ENCODE results near the gene RNMT. TPM values are rescaled to one million over a fixed set of nuclear protein-coding genes. Genes with fewer than 3 reads are reported as not detected.

RNMT gene
- total RNA-seq, 1 experiment from 2014 or later, result 58.0 TPM

DNA sequence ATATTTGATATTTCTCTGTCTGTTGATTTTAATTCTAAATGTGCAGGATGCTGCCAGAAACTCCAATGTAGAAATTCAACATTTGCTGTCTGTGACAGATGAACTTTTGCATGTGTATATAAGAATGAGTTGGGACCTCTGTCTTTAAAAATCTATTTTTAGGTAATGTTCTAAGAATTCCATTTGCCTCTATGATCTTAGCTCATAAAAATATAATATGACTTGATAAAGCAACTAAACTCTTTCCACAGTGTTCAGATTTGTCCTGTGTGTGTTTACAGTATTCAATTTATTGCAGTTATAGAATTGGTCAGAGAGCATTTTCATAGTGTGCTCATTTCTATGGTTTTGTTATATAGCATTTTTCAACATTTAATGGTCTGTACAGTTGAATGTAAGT, 33.6 kb downstream of the RNMT start:
- H3K9ac ChIP-seq (ENCODE audit: low read length), result no peak overlapping the region
- H2AFZ ChIP-seq (ENCODE audit: low read depth, low read length, poor library complexity, severe bottlenecking), result no peak overlapping the region
- POLR2A ChIA-PET, result no interaction called here
- intact Hi-C loops (cut with micrococcal nuclease), result no loop called here
- H3K9me2 ChIP-seq (ENCODE audit: insufficient read depth), result no peaks in the 10 kb centered on the region
- TF ChIP-seq, protein P1, sequence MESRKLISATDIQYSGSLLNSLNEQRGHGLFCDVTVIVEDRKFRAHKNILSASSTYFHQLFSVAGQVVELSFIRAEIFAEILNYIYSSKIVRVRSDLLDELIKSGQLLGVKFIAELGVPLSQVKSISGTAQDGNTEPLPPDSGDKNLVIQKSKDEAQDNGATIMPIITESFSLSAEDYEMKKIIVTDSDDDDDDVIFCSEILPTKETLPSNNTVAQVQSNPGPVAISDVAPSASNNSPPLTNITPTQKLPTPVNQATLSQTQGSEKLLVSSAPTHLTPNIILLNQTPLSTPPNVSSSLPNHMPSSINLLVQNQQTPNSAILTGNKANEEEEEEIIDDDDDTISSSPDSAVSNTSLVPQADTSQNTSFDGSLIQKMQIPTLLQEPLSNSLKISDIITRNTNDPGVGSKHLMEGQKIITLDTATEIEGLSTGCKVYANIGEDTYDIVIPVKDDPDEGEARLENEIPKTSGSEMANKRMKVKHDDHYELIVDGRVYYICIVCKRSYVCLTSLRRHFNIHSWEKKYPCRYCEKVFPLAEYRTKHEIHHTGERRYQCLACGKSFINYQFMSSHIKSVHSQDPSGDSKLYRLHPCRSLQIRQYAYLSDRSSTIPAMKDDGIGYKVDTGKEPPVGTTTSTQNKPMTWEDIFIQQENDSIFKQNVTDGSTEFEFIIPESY (IDR thresholded peaks at IDR 0.05; ENCODE audit: extremely low read depth, insufficient replicate concordance, low read length), result no peak
- no peaks in the 10 kb centered on the region for H4K20me1 ChIP-seq (ENCODE audit: insufficient read depth)
- no peak overlapping the region for H3K4me3 ChIP-seq (replicated peaks in 1 of 2; ENCODE audit: low read depth in 1 of 2, low read length in 2 of 2)
- ATAC-seq (no peak), DNase-seq (ENCODE audit: low read depth, low spot score) (no peak)
- no peak overlapping the region for H3K4me2 ChIP-seq (ENCODE audit: low read length)
- no peaks in the 10 kb centered on the region for H3K9me3 ChIP-seq (ENCODE audit: control insufficient read depth in 1 of 2, insufficient read depth in 1 of 2, low read depth in 1 of 2, low read length in 2 of 2)
- H3K79me2 ChIP-seq (ENCODE audit: insufficient read depth, low read length), result no peaks in the 10 kb centered on the region
- RAD21 ChIA-PET (ENCODE audit: low non-redundant PET in 1 of 2, low total read pairs in 2 of 2, uncharacterized antibody in 2 of 2, unreplicated experiment in 2 of 2), result no interaction called here
- H3K27ac ChIP-seq (ENCODE audit: low read depth, low read length), result no peak overlapping the region
- H3K27me3 ChIP-seq (ENCODE audit: insufficient read depth, low read length), result no peaks in the 10 kb centered on the region
- peaks cover 22% of the 10 kb centered on the region in 2 experiments for H3K36me3 ChIP-seq (ENCODE audit: control insufficient read depth in 1 of 2, insufficient read depth in 2 of 2, low read length in 2 of 2)
- no peaks in the 10 kb centered on the region for H3K4me1 ChIP-seq (ENCODE audit: control insufficient read depth in 1 of 2, insufficient read depth in 2 of 2, low read length in 2 of 2)
- CTCF ChIA-PET, result no interaction called here
- BruUV-seq (replicated peaks), result no TSS peak

DNA sequence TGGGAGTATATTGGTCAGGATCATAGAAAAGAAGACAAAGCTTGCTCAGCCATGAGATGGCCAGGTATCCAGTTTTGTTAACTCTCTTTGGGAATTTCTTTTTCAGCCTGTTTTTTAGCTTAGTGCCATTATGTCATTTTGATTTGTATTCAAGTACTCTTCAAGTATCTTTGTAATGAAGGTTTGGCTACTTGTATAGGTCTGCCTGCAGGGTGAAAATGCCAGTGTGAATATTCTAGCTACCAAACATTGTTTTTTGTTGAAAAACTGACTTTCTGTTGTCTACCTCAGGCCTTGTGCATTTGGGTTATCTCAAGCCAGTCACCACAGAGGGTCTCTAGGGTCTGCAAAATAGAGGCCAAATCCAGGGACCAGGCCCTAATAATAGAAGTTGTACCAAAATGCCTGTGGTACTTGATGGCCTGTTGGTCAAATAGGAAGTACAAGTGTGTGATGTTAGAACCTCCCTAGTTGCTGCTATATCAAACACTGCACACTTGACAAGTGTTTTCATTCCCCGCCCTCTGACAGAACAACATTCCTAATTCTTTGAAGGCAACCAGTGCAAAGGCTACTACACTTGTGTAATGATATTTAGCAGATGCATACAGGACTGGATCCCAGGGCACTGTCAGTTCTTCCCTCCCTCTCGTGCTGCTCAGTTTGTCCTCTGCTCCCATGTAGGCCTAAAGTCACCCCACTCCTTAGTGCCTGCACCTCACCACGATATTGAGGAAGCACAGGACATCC, 36.4 kb downstream of the RNMT start:
- Histone ChIP-seq H3K27ac (ENCODE audit: low read depth, low read length) (no peak overlapping the region), H3K4me1 (ENCODE audit: control insufficient read depth in 1 of 2, insufficient read depth in 2 of 2, low read length in 2 of 2) (no peaks in the 10 kb centered on the region), H2AFZ (ENCODE audit: low read depth, low read length, poor library complexity, severe bottlenecking) (no peak overlapping the region), H3K79me2 (ENCODE audit: insufficient read depth, low read length) (no peaks in the 10 kb centered on the region), H3K9me3 (ENCODE audit: control insufficient read depth in 1 of 2, insufficient read depth in 1 of 2, low read depth in 1 of 2, low read length in 2 of 2) (no peaks in the 10 kb centered on the region), H3K36me3 (ENCODE audit: control insufficient read depth in 1 of 2, insufficient read depth in 2 of 2, low read length in 2 of 2) (peaks cover 0 to 5% of the 10 kb centered on the region in 2 experiments; a peak in 1 of 4 replicates), H3K9ac (ENCODE audit: low read length) (no peak overlapping the region), H4K20me1 (ENCODE audit: insufficient read depth) (no peaks in the 10 kb centered on the region), H3K4me3 (replicated peaks in 1 of 2; ENCODE audit: low read depth in 1 of 2, low read length in 2 of 2) (no peak overlapping the region), H3K27me3 (ENCODE audit: insufficient read depth, low read length) (no peaks in the 10 kb centered on the region), H3K9me2 (ENCODE audit: insufficient read depth) (no peaks in the 10 kb centered on the region), H3K4me2 (ENCODE audit: low read length) (no peak overlapping the region)
- CTCF ChIA-PET, result no interaction called here
- ATAC-seq (no peak), DNase-seq (ENCODE audit: low read depth, low spot score) (no peak)
- BruUV-seq (replicated peaks), result no TSS peak
- intact Hi-C loops (cut with micrococcal nuclease), result no loop called here
- RAD21 ChIA-PET (ENCODE audit: low non-redundant PET in 1 of 2, low total read pairs in 2 of 2, uncharacterized antibody in 2 of 2, unreplicated experiment in 2 of 2), result no interaction called here
- POLR2A ChIA-PET, result no interaction called here
- TF ChIP-seq, protein P1 (IDR thresholded peaks at IDR 0.05; ENCODE audit: extremely low read depth, insufficient replicate concordance, low read length), result no peak
- TF ChIP-seq SIN3A (IDR thresholded peaks at IDR 0.05; ENCODE audit: low read depth) (no peak), FOSL1 (IDR thresholded peaks at IDR 0.05; ENCODE audit: low read depth) (no peak), CEBPB (IDR thresholded peaks at IDR 0.05; ENCODE audit: low read depth) (no peak), RAD21 (IDR thresholded peaks at IDR 0.05; ENCODE audit: low read depth) (no peak), EZH2 (IDR thresholded peaks at IDR 0.05) (no peak), ZFX (IDR thresholded peaks at IDR 0.05) (no peak), POLR2AphosphoS5 (IDR thresholded peaks at IDR 0.05; ENCODE audit: low read depth, low read length) (no peak), EGR1 (IDR thresholded peaks at IDR 0.05; ENCODE audit: low read depth) (no peak), POLR2A (IDR thresholded peaks at IDR 0.05; ENCODE audit: borderline replicate concordance, extremely low read depth, insufficient read depth, insufficient read length) (no peak), SRF (IDR thresholded peaks at IDR 0.05; ENCODE audit: low read depth) (no peak), CBX3 (IDR thresholded peaks at IDR 0.05; ENCODE audit: low read depth) (no peak), ELF1 (IDR thresholded peaks at IDR 0.05; ENCODE audit: borderline replicate concordance, low read depth) (no peak)
- TF ChIP-seq, protein P2, sequence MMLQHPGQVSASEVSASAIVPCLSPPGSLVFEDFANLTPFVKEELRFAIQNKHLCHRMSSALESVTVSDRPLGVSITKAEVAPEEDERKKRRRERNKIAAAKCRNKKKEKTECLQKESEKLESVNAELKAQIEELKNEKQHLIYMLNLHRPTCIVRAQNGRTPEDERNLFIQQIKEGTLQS (IDR thresholded peaks at IDR 0.05), result no peak
- TF ChIP-seq, protein P3, sequence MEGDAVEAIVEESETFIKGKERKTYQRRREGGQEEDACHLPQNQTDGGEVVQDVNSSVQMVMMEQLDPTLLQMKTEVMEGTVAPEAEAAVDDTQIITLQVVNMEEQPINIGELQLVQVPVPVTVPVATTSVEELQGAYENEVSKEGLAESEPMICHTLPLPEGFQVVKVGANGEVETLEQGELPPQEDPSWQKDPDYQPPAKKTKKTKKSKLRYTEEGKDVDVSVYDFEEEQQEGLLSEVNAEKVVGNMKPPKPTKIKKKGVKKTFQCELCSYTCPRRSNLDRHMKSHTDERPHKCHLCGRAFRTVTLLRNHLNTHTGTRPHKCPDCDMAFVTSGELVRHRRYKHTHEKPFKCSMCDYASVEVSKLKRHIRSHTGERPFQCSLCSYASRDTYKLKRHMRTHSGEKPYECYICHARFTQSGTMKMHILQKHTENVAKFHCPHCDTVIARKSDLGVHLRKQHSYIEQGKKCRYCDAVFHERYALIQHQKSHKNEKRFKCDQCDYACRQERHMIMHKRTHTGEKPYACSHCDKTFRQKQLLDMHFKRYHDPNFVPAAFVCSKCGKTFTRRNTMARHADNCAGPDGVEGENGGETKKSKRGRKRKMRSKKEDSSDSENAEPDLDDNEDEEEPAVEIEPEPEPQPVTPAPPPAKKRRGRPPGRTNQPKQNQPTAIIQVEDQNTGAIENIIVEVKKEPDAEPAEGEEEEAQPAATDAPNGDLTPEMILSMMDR (IDR thresholded peaks at IDR 0.05 in 2 of 3, conservative IDR thresholded peaks at IDR 0.05 in 1 of 3; ENCODE audit: borderline replicate concordance in 1 of 3, insufficient read depth in 1 of 3, low read depth in 2 of 3, low read length in 2 of 3), result no peak

Data from HCT116 (cell line).